ENCODE data around the gene ADCY3. TPM values are rescaled to one million over a fixed set of nuclear protein-coding genes. Genes with fewer than 3 reads are reported as not detected.

The ADCY3 gene
- total RNA-seq, 1 experiment from 2014 or later = 39.5 TPM

GRCh38 chr2:24919037-24919505 lies 966 bp downstream of the ADCY3 start:
- Mint-ChIP-seq H3K36me3 (ENCODE audit: insufficient read depth in 1 of 3, low read depth in 3 of 3) (peaks cover 2 to 18% (median 14%) of the 10 kb centered on the region in 3 experiments; a peak in 6 of 7 replicates), H3K9me3 (no peaks in the 10 kb centered on the region), H3K27me3 (ENCODE audit: low read depth) (peaks cover 8% of the 10 kb centered on the region), H3K4me1 (peaks cover 19 to 24% of the 10 kb centered on the region in 2 experiments), H3K4me3 (peak overlapping the region; percentile 80), H3K27ac (no peak overlapping the region; a peak in 1 of 7 replicates)
- H2AK5ac ChIP-seq (ENCODE audit: insufficient read length, low read length) = no peak overlapping the region
- no peak for DNase-seq
- no peak overlapping the region for H3T11ph ChIP-seq (ENCODE audit: low read length)
- H3K4me1 ChIP-seq (ENCODE audit: insufficient read depth, low read length) = no peaks in the 10 kb centered on the region
- peaks cover 2% of the 10 kb centered on the region; the same call in 1 of the 2 replicates for H3K79me2 ChIP-seq (ENCODE audit: insufficient read depth, low read length)
- H3K9me3 ChIP-seq (ENCODE audit: control insufficient read depth, low read depth, low read length) = no peaks in the 10 kb centered on the region
- H3K27ac ChIP-seq (ENCODE audit: insufficient read length, low read depth, low read length) = no peak overlapping the region
- no peak overlapping the region for H2AFZ ChIP-seq (ENCODE audit: low read length)
- no peaks in the 10 kb centered on the region for H3K79me1 ChIP-seq (ENCODE audit: insufficient read depth, low read depth, low read length, poor library complexity, severe bottlenecking)
- no peaks in the 10 kb centered on the region for H3K27me3 ChIP-seq (ENCODE audit: insufficient read depth, low read length)
- TF ChIP-seq, protein P1, sequence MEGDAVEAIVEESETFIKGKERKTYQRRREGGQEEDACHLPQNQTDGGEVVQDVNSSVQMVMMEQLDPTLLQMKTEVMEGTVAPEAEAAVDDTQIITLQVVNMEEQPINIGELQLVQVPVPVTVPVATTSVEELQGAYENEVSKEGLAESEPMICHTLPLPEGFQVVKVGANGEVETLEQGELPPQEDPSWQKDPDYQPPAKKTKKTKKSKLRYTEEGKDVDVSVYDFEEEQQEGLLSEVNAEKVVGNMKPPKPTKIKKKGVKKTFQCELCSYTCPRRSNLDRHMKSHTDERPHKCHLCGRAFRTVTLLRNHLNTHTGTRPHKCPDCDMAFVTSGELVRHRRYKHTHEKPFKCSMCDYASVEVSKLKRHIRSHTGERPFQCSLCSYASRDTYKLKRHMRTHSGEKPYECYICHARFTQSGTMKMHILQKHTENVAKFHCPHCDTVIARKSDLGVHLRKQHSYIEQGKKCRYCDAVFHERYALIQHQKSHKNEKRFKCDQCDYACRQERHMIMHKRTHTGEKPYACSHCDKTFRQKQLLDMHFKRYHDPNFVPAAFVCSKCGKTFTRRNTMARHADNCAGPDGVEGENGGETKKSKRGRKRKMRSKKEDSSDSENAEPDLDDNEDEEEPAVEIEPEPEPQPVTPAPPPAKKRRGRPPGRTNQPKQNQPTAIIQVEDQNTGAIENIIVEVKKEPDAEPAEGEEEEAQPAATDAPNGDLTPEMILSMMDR (conservative IDR thresholded peaks at IDR 0.05) = no peak
- H2BK5ac ChIP-seq (ENCODE audit: insufficient read length, low read length) = no peak overlapping the region
- no peaks in the 10 kb centered on the region for H3K23me2 ChIP-seq (ENCODE audit: insufficient read length, low read depth, low read length, poor library complexity, severe bottlenecking)
- H2BK120ac ChIP-seq (ENCODE audit: low read depth, low read length, poor library complexity, severe bottlenecking) = no peak overlapping the region
- no peak overlapping the region for H2BK12ac ChIP-seq (ENCODE audit: insufficient read length, low read depth, low read length)
- H3K4me2 ChIP-seq (ENCODE audit: insufficient read depth, insufficient read length, low read length) = peak overlapping the region; percentile 42
- H3K18ac ChIP-seq (ENCODE audit: insufficient read length, low read depth, low read length) = no peak overlapping the region
- no peak overlapping the region for H3K23ac ChIP-seq (ENCODE audit: insufficient read length, low read depth, low read length)
- no peak overlapping the region for H4K91ac ChIP-seq (ENCODE audit: insufficient read length, low read depth, low read length)
- H3K14ac ChIP-seq (ENCODE audit: insufficient read depth, low read length) = no peak overlapping the region
- H4K5ac ChIP-seq (ENCODE audit: insufficient read length, low read depth, low read length) = no peak overlapping the region
- H3K56ac ChIP-seq (ENCODE audit: insufficient read length, low read depth, low read length) = no peak overlapping the region
- WGBS (ENCODE audit: extremely low coverage, insufficient read length, low lambda C conversion rate) = no CpG with 5 or more reads among the region's 13 CpGs
- no peaks in the 10 kb centered on the region for H4K20me1 ChIP-seq (ENCODE audit: control insufficient read depth, insufficient read depth, insufficient read length)
- no peak overlapping the region for H3K9ac ChIP-seq (ENCODE audit: extremely low read depth, insufficient read length, low read length)
- no peak overlapping the region for H3K4ac ChIP-seq (ENCODE audit: low read depth, low read length)
- H2BK15ac ChIP-seq (ENCODE audit: low read depth, low read length) = no peak overlapping the region
- no peak overlapping the region for H2BK20ac ChIP-seq (ENCODE audit: low read depth, low read length, poor library complexity, severe bottlenecking)
- no peak overlapping the region for H4K8ac ChIP-seq (replicated peaks; ENCODE audit: insufficient read length, low read depth, low read length)

Measured in H9 (cell line).